Stimulated activated naive CD8-positive, alpha-beta T cell treated with anti-CD3 and anti-CD28 coated beads, Interleukin-15, amount 100 ng/mL, for 72 hours (primary cell): ENCODE results near the gene RPS15.

Source experiments
- ATAC-seq: fragments of 150-1000 bp; cut with Tn5 transposase; 2 replicates; pipeline ENCODE4 v1.10.0; 2021; ENCODE audit warnings: mild to moderate bottlenecking, moderate library complexity
- DNase-seq, 2 donors: peaks; one replicate each; pipeline ENCODE4 v3.0.0; 2021 to 2022
- H3K27ac Mint-ChIP-seq, 2 donors: one replicate each; pipeline ENCODE4 v1.8.0; 2022; ENCODE audit warnings: mild to moderate bottlenecking in 2 of 2, mixed read lengths in 2 of 2, moderate library complexity in 2 of 2
- H3K27me3 Mint-ChIP-seq: one replicate; pipeline ENCODE4 v1.8.0; 2022; ENCODE audit warnings: mixed read lengths
- H3K4me1 Mint-ChIP-seq: one replicate; pipeline ENCODE4 v1.8.0; 2022; ENCODE audit warnings: mild to moderate bottlenecking, mixed read lengths
- H3K4me3 Mint-ChIP-seq, 2 donors: one replicate each; pipeline ENCODE4 v1.8.0; 2022; ENCODE audit warnings: mild to moderate bottlenecking in 2 of 2, mixed read lengths in 2 of 2, moderate library complexity in 1 of 2
- H3K9me3 Mint-ChIP-seq, 2 donors: one replicate each; pipeline ENCODE4 v1.8.0; 2022; ENCODE audit warnings: mixed read lengths in 2 of 2

Gene RPS15

DNA sequence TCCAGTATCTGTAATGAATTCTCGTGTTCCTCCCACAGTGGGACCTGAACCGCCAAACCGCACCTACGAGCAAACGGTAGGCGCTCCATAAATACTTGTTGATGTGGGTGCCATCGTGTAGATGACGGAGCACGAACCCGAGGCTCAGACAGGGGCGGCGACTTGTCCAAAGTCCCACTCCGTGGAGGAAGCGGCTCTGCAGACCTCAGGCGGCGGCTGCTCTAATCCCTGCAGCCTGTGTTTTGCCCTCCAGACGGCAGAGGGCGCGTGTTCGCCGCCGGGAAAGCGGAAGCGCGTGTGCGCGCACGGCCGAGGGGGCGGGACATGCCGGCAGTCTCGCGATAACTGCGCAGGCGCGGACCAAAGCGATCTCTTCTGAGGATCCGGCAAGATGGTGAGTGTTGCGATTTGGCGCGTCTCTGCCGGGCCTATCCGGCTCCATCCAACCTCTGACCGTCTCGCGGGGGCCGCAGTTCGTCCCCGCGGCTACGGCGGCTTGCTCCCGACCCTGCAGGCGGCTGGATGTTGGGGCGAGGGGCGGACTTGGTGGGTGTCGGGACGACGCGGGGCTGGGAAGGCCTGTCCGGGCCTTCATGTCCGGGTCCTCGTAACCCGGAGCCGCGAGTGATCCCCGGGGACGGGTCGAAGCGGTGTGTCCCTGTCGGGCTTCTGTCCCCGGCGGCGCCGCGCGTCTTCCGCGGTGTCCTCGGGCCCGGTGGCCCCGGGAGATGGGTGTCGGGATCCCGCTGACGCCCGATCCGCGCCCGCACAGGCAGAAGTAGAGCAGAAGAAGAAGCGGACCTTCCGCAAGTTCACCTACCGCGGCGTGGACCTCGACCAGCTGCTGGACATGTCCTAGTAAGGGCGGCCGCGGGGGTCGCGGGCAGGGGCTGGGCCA, at the start of gene RPS15:
TSS of gene RPS15 (plus strand) at position 362 of the 898 bp plus-strand sequence. CDS start at position 392, 30 bp downstream.
- no peaks in the 10 kb centered on the region for H3K27me3 Mint-ChIP-seq
- H3K4me1 Mint-ChIP-seq: peaks cover 48% of the 10 kb centered on the region
- H3K9me3 Mint-ChIP-seq: no peaks in the 10 kb centered on the region
- ATAC-seq (peak; percentile 88), DNase-seq (peak; percentile 95 to 96)
- H3K4me3 Mint-ChIP-seq: peak within 1 kb of the TSS; percentile 99 to 100
- peak within 1 kb of the TSS; percentile 100 for H3K27ac Mint-ChIP-seq

- DNase-seq: no peak
- H3K4me1 Mint-ChIP-seq: peaks cover 30% of the 10 kb centered on the region
- peak overlapping the region in 1 of 2 donors; percentile 42 for H3K27ac Mint-ChIP-seq
- ATAC-seq: no peak
- peaks cover 0 to under 1% of the 10 kb centered on the region in 2 donors for H3K9me3 Mint-ChIP-seq
- peaks cover under 1% of the 10 kb centered on the region for H3K27me3 Mint-ChIP-seq
- H3K4me3 Mint-ChIP-seq: no peak overlapping the region
Measured at GRCh38 chr19:1388637-1389026, 49.6 kb upstream of the RPS15 start.

GRCh38 chr19:1389033-1389940, 48.9 kb upstream of the RPS15 start:
- Mint-ChIP-seq H3K9me3 (no peaks in the 10 kb centered on the region), H3K4me1 (peaks cover 27% of the 10 kb centered on the region), H3K27me3 (no peaks in the 10 kb centered on the region), H3K27ac (peak overlapping the region in 1 of 2 donors; percentile 42), H3K4me3 (no peak overlapping the region)
- ATAC-seq (no peak), DNase-seq (no peak)

GRCh38 chr19:1390890-1391423, 47.2 kb upstream of the RPS15 start:
- no peak for DNase-seq
- Mint-ChIP-seq H3K4me3 (no peak overlapping the region), H3K4me1 (peaks cover 15% of the 10 kb centered on the region), H3K9me3 (no peaks in the 10 kb centered on the region), H3K27me3 (no peaks in the 10 kb centered on the region), H3K27ac (peak overlapping the region in 1 of 2 donors; percentile 19)
- no peak for ATAC-seq

- no peak for DNase-seq
- no peaks in the 10 kb centered on the region for H3K27me3 Mint-ChIP-seq
- H3K4me3 Mint-ChIP-seq: no peak overlapping the region
- H3K27ac Mint-ChIP-seq: no peak overlapping the region
- no peak for ATAC-seq
- H3K9me3 Mint-ChIP-seq: no peaks in the 10 kb centered on the region
- peaks cover 15% of the 10 kb centered on the region for H3K4me1 Mint-ChIP-seq
Measured at GRCh38 chr19:1392407-1392806, 45.8 kb upstream of the RPS15 start.

DNA sequence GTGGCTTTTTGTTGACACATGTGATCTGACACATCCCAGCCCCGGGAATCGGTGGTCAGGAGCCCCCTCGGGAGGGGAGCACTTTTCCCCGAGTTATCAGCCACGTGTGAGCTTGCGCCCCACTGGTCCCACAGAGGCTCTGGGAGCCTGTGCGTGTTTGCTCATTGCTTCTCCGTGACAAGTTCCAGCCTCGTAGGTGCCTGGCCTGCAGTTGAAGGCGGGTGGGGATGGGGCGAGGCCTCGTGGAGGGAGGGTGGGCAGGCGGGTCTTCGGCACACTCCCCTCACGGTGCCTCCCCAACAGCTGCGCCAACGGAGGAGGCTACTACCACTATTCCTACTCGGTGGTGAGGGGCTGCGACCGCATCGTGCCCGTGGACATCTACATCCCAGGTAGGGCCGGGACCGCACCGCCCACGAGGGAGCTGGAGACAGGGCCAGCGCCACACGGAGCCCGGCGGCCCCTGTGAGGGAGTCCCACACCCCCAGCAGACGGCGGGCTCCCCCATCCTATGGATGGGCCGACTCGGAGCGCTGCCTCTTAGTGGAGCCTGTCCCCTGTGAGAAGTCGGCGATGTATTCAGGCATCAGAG, 45.2 kb upstream of the RPS15 start:
- Mint-ChIP-seq H3K27me3 (no peaks in the 10 kb centered on the region), H3K4me3 (no peak overlapping the region), H3K9me3 (no peaks in the 10 kb centered on the region), H3K27ac (no peak overlapping the region), H3K4me1 (peaks cover 15% of the 10 kb centered on the region)
- DNase-seq (no peak), ATAC-seq (no peak)

- no peak overlapping the region for H3K4me3 Mint-ChIP-seq
- no peaks in the 10 kb centered on the region for H3K27me3 Mint-ChIP-seq
- no peak overlapping the region for H3K27ac Mint-ChIP-seq
- H3K9me3 Mint-ChIP-seq: no peaks in the 10 kb centered on the region
- DNase-seq (no peak), ATAC-seq (no peak)
- H3K4me1 Mint-ChIP-seq: peaks cover 18% of the 10 kb centered on the region
Measured at GRCh38 chr19:1393841-1394240, 44.4 kb upstream of the RPS15 start.

DNA sequence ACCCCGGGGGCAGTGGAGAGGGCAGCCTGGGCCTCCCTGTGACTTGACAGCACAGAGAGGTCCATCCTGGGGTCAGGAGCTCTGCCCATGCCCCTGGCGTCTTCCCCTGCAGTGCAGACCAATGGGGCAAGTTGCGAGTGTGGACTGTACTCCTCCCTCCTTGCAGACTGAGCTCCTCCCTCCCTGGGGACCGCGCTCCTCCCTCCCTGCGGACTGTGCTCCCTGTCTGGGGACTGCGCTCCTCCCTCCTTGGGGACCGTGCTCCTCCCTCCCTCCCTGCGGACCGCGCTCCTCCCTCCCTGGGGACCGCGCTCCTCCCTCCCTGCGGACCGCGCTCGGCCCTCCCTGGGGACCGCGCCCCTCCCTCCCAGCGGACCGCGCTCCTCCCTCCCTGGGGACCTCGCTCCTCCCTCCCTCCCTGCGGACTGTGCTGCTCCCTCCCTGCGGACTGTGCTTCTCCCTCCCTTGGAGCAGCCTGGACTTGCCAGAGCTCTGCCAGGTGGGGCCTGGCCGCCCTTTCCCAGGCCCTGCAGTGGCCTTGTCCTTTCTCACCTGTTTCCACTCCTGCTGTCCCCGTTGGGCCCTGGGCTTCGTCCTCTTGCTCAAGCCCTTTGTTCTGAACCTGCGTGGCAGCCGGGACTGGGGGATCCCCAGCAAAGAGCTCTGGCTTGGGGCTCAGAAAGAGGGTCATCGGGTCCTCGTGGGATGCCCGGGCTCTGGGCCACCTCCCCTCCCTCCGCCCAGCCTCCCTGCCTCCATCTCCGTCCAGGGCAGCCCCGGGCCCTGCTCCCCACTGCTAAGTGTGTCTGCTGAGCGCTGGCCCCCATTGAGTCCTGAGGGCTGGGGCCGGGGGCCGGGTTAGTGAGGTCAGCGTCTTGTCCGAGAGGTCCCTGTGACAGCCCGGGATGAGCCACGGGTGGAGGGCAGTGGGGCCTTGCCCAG, 43.7 kb upstream of the RPS15 start:
- Mint-ChIP-seq H3K4me1 (peaks cover 25% of the 10 kb centered on the region), H3K27ac (no peak overlapping the region), H3K27me3 (no peaks in the 10 kb centered on the region), H3K9me3 (no peaks in the 10 kb centered on the region), H3K4me3 (no peak overlapping the region)
- ATAC-seq (peak; percentile 47), DNase-seq (no peak)

- no peak overlapping the region for H3K4me3 Mint-ChIP-seq
- DNase-seq (no peak), ATAC-seq (no peak)
- no peaks in the 10 kb centered on the region for H3K27me3 Mint-ChIP-seq
- no peak overlapping the region for H3K27ac Mint-ChIP-seq
- H3K9me3 Mint-ChIP-seq: no peaks in the 10 kb centered on the region
- peaks cover 29% of the 10 kb centered on the region for H3K4me1 Mint-ChIP-seq
Measured at GRCh38 chr19:1395194-1396018, 42.8 kb upstream of the RPS15 start.

DNA sequence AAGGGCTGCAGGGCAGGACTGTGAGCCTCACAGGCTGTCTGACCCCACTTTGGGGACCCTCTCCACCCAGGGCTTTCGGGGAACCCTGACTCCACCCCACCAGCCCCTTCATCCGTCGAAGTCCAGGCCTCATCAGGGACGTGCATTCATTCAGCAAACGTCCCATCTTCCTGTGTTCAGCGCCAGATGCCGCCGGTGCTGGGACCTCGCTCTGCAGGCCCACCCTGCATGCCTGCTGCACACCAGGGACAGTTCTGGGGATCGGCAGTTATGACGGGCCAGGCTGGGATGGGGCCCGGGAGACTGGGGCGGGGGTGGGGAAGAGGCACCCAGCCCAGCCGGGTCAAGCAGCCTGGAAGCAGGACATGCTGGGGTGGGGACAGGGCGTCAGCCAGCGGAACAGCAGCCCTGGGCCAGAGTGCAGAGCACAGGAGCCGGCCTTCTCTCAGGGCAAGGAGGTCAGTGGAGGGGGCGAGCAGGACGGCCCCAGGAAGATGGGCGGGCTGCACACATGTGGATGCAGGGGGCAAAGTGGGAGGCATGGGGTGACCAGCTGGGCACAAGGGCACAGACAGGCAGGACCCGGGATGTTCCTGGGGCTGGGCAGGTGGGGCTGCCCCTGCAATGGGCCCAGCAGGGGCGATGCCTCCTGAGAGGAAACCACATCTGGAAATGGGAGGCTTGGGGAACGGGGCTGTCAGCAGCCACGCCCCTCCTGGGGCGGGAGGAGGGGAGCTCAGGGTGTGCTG, 42.0 kb upstream of the RPS15 start:
- no peak overlapping the region for H3K4me3 Mint-ChIP-seq
- no peaks in the 10 kb centered on the region for H3K9me3 Mint-ChIP-seq
- no peak for ATAC-seq
- peak overlapping the region in 1 of 2 donors; percentile 68 for H3K27ac Mint-ChIP-seq
- H3K27me3 Mint-ChIP-seq: no peaks in the 10 kb centered on the region
- H3K4me1 Mint-ChIP-seq: peaks cover 33% of the 10 kb centered on the region
- DNase-seq: no peak

DNA sequence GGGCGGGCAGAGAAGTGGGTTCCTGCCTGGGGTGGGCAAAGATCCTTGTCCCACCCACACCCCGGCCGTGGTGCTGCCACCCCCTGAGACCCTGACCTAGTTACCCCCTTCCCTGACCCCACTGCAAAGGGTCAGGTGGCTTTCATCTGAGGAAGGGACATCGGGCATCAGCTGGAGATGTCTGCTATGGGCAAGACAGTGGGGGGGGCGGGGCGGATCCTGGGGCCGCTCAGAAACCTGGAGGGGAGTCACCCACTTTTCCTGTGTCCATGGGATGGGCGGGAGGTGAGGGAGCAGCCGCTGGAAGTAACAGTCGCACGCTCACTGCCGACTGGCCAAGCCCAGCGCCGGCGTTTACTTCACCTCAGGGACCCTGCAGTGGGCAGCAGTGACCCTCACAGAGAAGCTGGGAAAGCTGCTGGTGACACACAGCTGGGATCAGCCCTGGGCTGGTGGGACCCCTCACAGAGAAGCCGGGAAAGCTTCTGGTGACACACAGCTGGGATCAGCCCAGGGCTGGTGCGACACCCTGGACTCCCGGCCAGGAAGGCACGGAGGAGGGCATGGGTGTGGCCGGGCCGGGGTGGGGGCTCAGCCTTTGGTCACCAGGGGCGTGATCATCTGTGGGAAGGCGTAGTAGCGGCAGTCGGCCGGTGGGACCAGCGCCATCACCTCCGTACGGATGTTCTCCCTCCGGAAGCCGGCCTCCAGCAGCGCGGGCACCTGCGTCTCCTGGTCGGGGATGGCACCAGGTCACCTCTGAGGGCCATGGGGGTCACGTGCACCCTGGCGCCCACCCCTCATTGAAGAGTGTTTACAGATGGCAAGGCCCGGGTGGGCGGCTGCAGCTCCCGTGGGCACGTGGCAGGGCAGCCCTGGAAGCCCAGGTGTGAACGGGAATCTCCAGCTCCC, 41.2 kb upstream of the RPS15 start:
- peaks cover 33% of the 10 kb centered on the region for H3K4me1 Mint-ChIP-seq
- H3K9me3 Mint-ChIP-seq: no peaks in the 10 kb centered on the region
- DNase-seq (no peak), ATAC-seq (no peak)
- H3K27ac Mint-ChIP-seq: no peak overlapping the region
- no peak overlapping the region for H3K4me3 Mint-ChIP-seq
- no peaks in the 10 kb centered on the region for H3K27me3 Mint-ChIP-seq

GRCh38 chr19:1397838-1398237, 40.4 kb upstream of the RPS15 start:
- H3K27ac Mint-ChIP-seq: peak overlapping the region in 1 of 2 donors; percentile 40
- no peaks in the 10 kb centered on the region for H3K9me3 Mint-ChIP-seq
- ATAC-seq: no peak
- no peak for DNase-seq
- H3K27me3 Mint-ChIP-seq: peaks cover 7% of the 10 kb centered on the region
- no peak overlapping the region for H3K4me3 Mint-ChIP-seq
- peaks cover 40% of the 10 kb centered on the region for H3K4me1 Mint-ChIP-seq
